Neural cell (in vitro differentiated cells): ENCODE results near the gene SAV1. TPM values are rescaled to one million over a fixed set of nuclear protein-coding genes. Genes with fewer than 3 reads are reported as not detected.

Experiments
- H2AFZ ChIP-seq: fragments of 200-600, 300-800 bp; sonication (generic), shearing (Covaris generic); 2 replicates; pipeline ENCODE4 v1.6.0; 2014; ENCODE audit warnings: low read depth, mild to moderate bottlenecking, antibody characterized with exemption, low read length, moderate library complexity
- H3F3A ChIP-seq: fragments of 200-600 bp; shearing (Covaris generic); 2 replicates; pipeline ENCODE4 v1.6.1; 2016; ENCODE audit warnings: mild to moderate bottlenecking, moderate library complexity, mixed read lengths, antibody characterized with exemption, low read length; ENCODE audit not compliant: insufficient read depth, poor library complexity, severe bottlenecking
- H3K27ac ChIP-seq: fragments of 200-600, 300-800 bp; sonication (generic), shearing (Covaris generic); 2 replicates; pipeline ENCODE4 v1.5.1; 2014; ENCODE audit warnings: mild to moderate bottlenecking, low read length, moderate library complexity
- H3K27me3 ChIP-seq: fragments of 300-800, 200-600 bp; sonication (generic), shearing (Covaris generic); 2 replicates; pipeline ENCODE4 v1.6.0; 2014; ENCODE audit warnings: mild to moderate bottlenecking, low read depth, low read length, moderate library complexity; ENCODE audit not compliant: insufficient read depth
- H3K36me3 ChIP-seq: fragments of 300-800, 200-600 bp; sonication (generic), shearing (Covaris generic); 2 replicates; pipeline ENCODE4 v1.5.1; 2014; ENCODE audit warnings: mild to moderate bottlenecking, antibody characterized with exemption, low read length, moderate library complexity; ENCODE audit not compliant: insufficient read depth
- H3K4me2 ChIP-seq: fragments of 300-800, 200-600 bp; sonication (generic), shearing (Covaris generic); 2 replicates; pipeline ENCODE4 v1.6.0; 2014; ENCODE audit warnings: mild to moderate bottlenecking, low read length
- H3K4me3 ChIP-seq: fragments of 300-800, 200-600 bp; sonication (generic), shearing (Covaris generic); 2 replicates; pipeline ENCODE4 v1.5.1; 2014; ENCODE audit warnings: mild to moderate bottlenecking, low read length, moderate library complexity
- H3K79me2 ChIP-seq: fragments of 200-600 bp; shearing (Covaris generic); replicated peaks from 2 replicates; pipeline ENCODE4 v1.6.0; 2014; ENCODE audit warnings: mild to moderate bottlenecking, low read length, moderate library complexity; ENCODE audit not compliant: insufficient read depth
- H3K9ac ChIP-seq: fragments of 300-800, 200-600 bp; sonication (generic), shearing (Covaris generic); 2 replicates; pipeline ENCODE4 v1.6.1; 2016; ENCODE audit warnings: mild to moderate bottlenecking, low read length, mixed read lengths
- H3K9me2 ChIP-seq: fragments of 200-600 bp; shearing (Covaris generic); 2 replicates; pipeline ENCODE4 v1.6.1; 2016; ENCODE audit warnings: mild to moderate bottlenecking, low read length, mixed read lengths; ENCODE audit not compliant: insufficient read depth
- H3K9me3 ChIP-seq: fragments of 200-600, 300-800 bp; sonication (generic), shearing (Covaris generic); 2 replicates; pipeline ENCODE4 v1.6.1; 2016; ENCODE audit warnings: mild to moderate bottlenecking, mixed run types, low read length, moderate library complexity, mixed read lengths
- H4K20me1 ChIP-seq: fragments of 200-600 bp; shearing (Covaris generic); 2 replicates; pipeline ENCODE4 v1.6.1; 2016; ENCODE audit warnings: mild to moderate bottlenecking, mixed run types; ENCODE audit not compliant: insufficient read depth
- CTCF ChIP-seq: fragments of 450-650 bp; IDR thresholded peaks from 2 replicates; pipeline ENCODE4 v1.5.1; 2014; ENCODE audit warnings: antibody characterized with exemption, mild to moderate bottlenecking, moderate library complexity; ENCODE audit not compliant: poor library complexity, severe bottlenecking
- EP300 ChIP-seq: fragments of 450-650 bp; conservative IDR thresholded peaks from 2 replicates; pipeline ENCODE4 v1.6.1; 2014; ENCODE audit warnings: antibody characterized with exemption, mild to moderate bottlenecking, moderate library complexity; ENCODE audit not compliant: poor library complexity, severe bottlenecking
- EZH2 ChIP-seq: fragments of 200-600, 300-800 bp; shearing (Covaris generic), sonication (generic); IDR thresholded peaks from 2 replicates; pipeline ENCODE4 v1.6.1; 2014; ENCODE audit warnings: antibody characterized with exemption, low read length, borderline replicate concordance, mild to moderate bottlenecking; ENCODE audit not compliant: insufficient read depth, poor library complexity, severe bottlenecking
- MXI1 ChIP-seq: fragments of 450-650 bp; conservative IDR thresholded peaks from 2 replicates; pipeline ENCODE4 v1.6.1; 2014; ENCODE audit warnings: antibody characterized with exemption, mild to moderate bottlenecking; ENCODE audit not compliant: poor library complexity, severe bottlenecking
- POLR2AphosphoS5 ChIP-seq: IDR thresholded peaks from 2 replicates; pipeline ENCODE4 v1.6.1; 2012
- RAD21 ChIP-seq: fragments of 450-650 bp; conservative IDR thresholded peaks from 2 replicates; pipeline ENCODE4 v1.6.1; 2014; ENCODE audit warnings: antibody characterized with exemption, mild to moderate bottlenecking, moderate library complexity
- REST ChIP-seq: IDR thresholded peaks from 2 replicates; pipeline ENCODE4 v1.6.1; 2012; ENCODE audit warnings: borderline replicate concordance
- SMC3 ChIP-seq: fragments of 450-650 bp; conservative IDR thresholded peaks from 2 replicates; pipeline ENCODE4 v1.6.1; 2014; ENCODE audit warnings: antibody characterized with exemption, mild to moderate bottlenecking, moderate library complexity; ENCODE audit not compliant: poor library complexity
- TAF1 ChIP-seq: IDR thresholded peaks from 2 replicates; pipeline ENCODE4 v1.6.1; 2012; ENCODE audit warnings: low read depth
- polyA plus RNA-seq: library from polyadenylated mRNA; depleted of rRNA; stranded (reverse); fragments of >200 nt; gene quantifications from 2 replicates; pipeline ENCODE4 v1.2.3, GENCODE V29; 2014

The SAV1 gene
- polyA plus RNA-seq, 1 donor from 2014 or later, result 4.9 TPM

- H2AFZ ChIP-seq, result no peak overlapping the region
- no peak overlapping the region for H3K4me3 ChIP-seq
- no peak for TF ChIP-seq EZH2
- no peak for TF ChIP-seq RAD21
- no peak for TF ChIP-seq EP300
- TF ChIP-seq POLR2AphosphoS5, result no peak
- TF ChIP-seq REST, result no peak
- TF ChIP-seq SMC3, result no peak
- no peak for TF ChIP-seq MXI1
- TF ChIP-seq TAF1, result no peak
- no peak for TF ChIP-seq CTCF
Observed at GRCh38 chr14:50605766-50606165, 62.3 kb downstream of the SAV1 start.

DNA sequence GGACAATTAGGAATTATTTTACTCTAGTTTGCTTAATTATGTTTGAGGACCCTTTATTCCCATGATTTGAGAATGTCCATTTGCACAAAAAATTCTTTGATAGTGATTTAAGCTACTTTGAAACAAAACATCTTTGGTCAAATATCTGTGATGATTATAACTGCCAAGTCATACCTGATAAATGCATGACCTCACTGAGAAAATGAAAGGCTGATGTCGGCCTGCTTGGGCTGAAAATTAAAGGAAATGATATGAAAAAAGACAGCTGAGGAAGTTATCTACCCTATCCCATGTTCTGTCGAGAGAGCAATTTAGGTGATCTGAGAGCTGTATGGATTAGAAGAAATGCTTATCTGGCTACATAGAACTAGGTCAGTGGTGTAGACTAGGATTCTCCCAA, 64.5 kb downstream of the SAV1 start:
- Histone ChIP-seq H3K4me2 (no peak overlapping the region), H4K20me1 (no peaks in the 10 kb centered on the region), H3F3A (no peaks in the 10 kb centered on the region), H3K79me2 (no peaks in the 10 kb centered on the region), H3K27me3 (no peaks in the 10 kb centered on the region), H3K27ac (no peak overlapping the region), H3K9me3 (no peaks in the 10 kb centered on the region), H3K36me3 (no peaks in the 10 kb centered on the region), H2AFZ (no peak overlapping the region), H3K9ac (no peak overlapping the region), H3K4me3 (no peak overlapping the region), H3K9me2 (no peaks in the 10 kb centered on the region)
- no peak for TF ChIP-seq EZH2
- no peak for TF ChIP-seq RAD21
- no peak for TF ChIP-seq MXI1
- TF ChIP-seq REST, result no peak
- TF ChIP-seq POLR2AphosphoS5, result no peak
- TF ChIP-seq CTCF, result no peak
- no peak for TF ChIP-seq TAF1
- TF ChIP-seq EP300, result no peak
- no peak for TF ChIP-seq SMC3

More at GRCh38 chr14:50605766-50606165, 62.3 kb downstream of the SAV1 start:
- Histone ChIP-seq H3K4me2 (no peak overlapping the region), H3K27me3 (no peaks in the 10 kb centered on the region), H3K36me3 (no peaks in the 10 kb centered on the region), H4K20me1 (no peaks in the 10 kb centered on the region), H3K9me3 (no peaks in the 10 kb centered on the region), H3F3A (no peaks in the 10 kb centered on the region), H3K27ac (no peak overlapping the region), H3K9me2 (no peaks in the 10 kb centered on the region), H3K9ac (no peak overlapping the region), H3K79me2 (no peaks in the 10 kb centered on the region)
